Lower leg skin (tissue), 4 donors: Measurements from ENCODE around the gene AKAP10. TPM values are rescaled to one million over a fixed set of nuclear protein-coding genes. Genes with fewer than 3 reads are reported as not detected.
"Not testable (repeated sequence)": the region's sequence is repeated elsewhere in the genome, so short reads cannot be mapped to it uniquely, and the experiment has no call there.

ENCODE experiments used
- DNase-seq, 2 donors: peaks; one replicate each; pipeline ENCODE4 v3.0.0-alpha.2; 2019; ENCODE audit warnings: low spot score in 2 of 2
- H3K4me3 ChIP-seq: fragments of 200-600 bp; sonication (generic); 2 replicates; pipeline ENCODE4 v1.5.1; 2017; ENCODE audit warnings: mild to moderate bottlenecking, low read depth; ENCODE audit not compliant: poor library complexity, severe bottlenecking
- CTCF ChIP-seq, 3 donors: fragments of 450-650 bp; IDR thresholded peaks; one replicate each; pipeline ENCODE4 v1.5.1; 2016; ENCODE audit warnings: antibody characterized with exemption in 3 of 3, mild to moderate bottlenecking in 3 of 3, moderate library complexity in 2 of 3
- POLR2A ChIP-seq, 2 donors: fragments of 450-650 bp; IDR thresholded peaks; one replicate each; pipeline ENCODE4 v1.6.1; 2016 to 2017; ENCODE audit warnings: antibody characterized with exemption in 2 of 2, mild to moderate bottlenecking in 1 of 2, moderate library complexity in 1 of 2
- whole genome bisulfite sequencing, 2 donors: methylation state at CpG; one replicate each; pipeline ENCODE4 v1.1.5; 2018; 5-methylcytosine and 5-hydroxymethylcytosine counted together
- intact Hi-C: fragments of 100-400 bp; cut with DNase I; formaldehyde crosslinking; loops from one replicate; pipeline ENCODE4 v1.15.0; 2023; ENCODE audit warnings: low total_unique reads
- total RNA-seq, 4 donors: library from RNA; depleted of rRNA; stranded (reverse); fragments of >200 nt; gene quantifications; one replicate each; pipeline ENCODE4 v1.1.0, GENCODE V29; 2016

AKAP10 gene
- total RNA-seq, 4 donors from 2014 or later: 16.3 to 32.4 (median 23.5) TPM

GRCh38 chr17:19900809-19901208 lies 76.8 kb downstream of the AKAP10 start:
- DNase-seq: peak in 1 of 2 donors; percentile 25
- WGBS, 2 donors: 97% methylated on average over 2 of the region's 2 CpGs
- TF ChIP-seq CTCF (IDR thresholded peaks at IDR 0.05): no peak
- no peak for TF ChIP-seq POLR2A (IDR thresholded peaks at IDR 0.05)
- no peak overlapping the region for H3K4me3 ChIP-seq
- intact Hi-C loops: no loop called here

GRCh38 chr17:19897903-19898302 lies 79.7 kb downstream of the AKAP10 start:
- intact Hi-C loops: no loop called here
- TF ChIP-seq POLR2A (IDR thresholded peaks at IDR 0.05): no peak
- TF ChIP-seq CTCF (IDR thresholded peaks at IDR 0.05): no peak
- WGBS, 2 donors: 28 to 56% methylated on average over 2 of the region's 2 CpGs
- peak in 1 of 2 donors; percentile 61 for DNase-seq
- no peak overlapping the region for H3K4me3 ChIP-seq

DNA sequence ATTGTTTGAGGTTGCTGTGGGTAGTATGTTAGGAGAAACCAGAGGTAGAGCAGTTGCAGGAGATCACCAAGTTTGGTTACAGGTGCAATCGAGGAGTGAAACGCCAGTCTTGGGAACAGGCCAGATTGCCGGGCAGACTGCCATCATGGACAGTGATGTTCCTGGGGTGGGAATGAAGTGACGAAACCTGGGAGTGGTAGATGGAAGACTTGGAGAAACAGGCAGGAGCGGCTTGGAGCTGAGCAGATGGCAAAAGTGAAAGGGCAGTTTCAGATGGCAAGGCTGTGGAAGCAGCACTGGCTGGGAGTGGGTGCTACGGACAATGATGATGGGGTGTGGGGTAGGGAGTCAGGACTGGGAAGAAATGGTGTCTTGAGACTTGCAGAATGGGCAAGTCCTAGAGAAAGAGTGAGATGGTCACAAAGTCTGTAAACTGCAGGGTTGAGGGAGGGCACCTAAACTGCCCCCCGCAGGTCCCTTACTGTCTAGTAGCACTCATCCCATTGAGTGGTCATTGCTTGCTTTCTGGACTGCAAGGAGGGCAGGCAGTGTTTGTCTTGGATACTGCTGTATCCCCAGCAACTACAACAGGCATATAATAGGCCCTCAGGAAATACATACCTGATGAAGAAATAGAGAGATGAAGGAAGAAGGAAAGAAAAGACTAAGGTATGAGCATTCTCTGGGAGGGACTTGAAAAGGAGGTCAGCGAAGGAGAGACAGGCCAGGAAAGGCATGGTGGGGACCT lies 80.4 kb downstream of the AKAP10 start:
- H3K4me3 ChIP-seq: no peak overlapping the region
- WGBS, 2 donors: 60 to 61% methylated on average over 8 of the region's 8 CpGs
- DNase-seq: peak in 1 of 2 donors; percentile 78
- intact Hi-C loops: no loop called here
- TF ChIP-seq CTCF (IDR thresholded peaks at IDR 0.05) (no peak), POLR2A (IDR thresholded peaks at IDR 0.05) (no peak)

DNA sequence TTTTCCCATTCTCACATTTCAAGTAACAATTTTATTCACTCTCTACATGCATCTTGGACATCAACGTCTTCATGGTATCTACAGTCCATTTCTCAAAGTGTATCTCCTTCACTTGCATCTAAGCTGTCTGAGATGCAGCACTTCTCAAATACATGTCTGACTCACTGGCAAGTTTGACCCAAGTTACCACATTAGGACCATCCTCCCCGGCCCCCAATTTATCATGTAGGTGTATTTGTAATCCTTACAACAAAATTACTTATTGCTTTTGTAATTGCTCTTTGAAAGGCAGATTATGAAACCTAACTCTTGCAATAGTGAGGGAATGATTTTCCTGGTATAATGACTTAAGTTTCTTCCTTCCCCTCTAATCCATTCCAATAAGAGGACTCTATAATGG lies 80.9 kb downstream of the AKAP10 start:
- H3K4me3 ChIP-seq: no peak overlapping the region
- intact Hi-C loops: no loop called here
- DNase-seq: peak in 1 of 2 donors; percentile 2
- TF ChIP-seq CTCF (IDR thresholded peaks at IDR 0.05) (no peak), POLR2A (IDR thresholded peaks at IDR 0.05) (no peak)
- WGBS, 2 donors: 85 to 90% methylated on average over 2 of the region's 2 CpGs

DNA sequence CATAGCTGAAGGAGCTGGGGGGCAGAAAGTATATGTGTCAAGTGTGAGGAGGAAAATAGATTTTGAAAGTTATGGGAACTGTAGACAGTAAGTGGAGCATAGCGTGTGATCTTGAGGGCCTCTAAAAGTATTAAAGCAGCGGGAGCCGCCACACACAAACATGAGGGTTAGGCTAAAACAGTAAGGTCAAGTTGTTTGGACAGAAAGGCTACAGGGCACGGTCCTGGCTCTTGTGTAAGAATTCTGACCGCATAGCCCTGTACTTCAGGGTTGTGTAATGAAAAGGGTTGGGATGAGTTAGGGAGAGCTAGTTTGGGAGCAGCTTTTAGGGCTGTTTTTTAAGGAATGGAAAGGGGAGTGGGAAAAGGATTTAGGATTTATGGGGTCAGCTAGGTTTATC lies 87.1 kb downstream of the AKAP10 start:
- 87 to 90% methylated on average over 5 of the region's 5 CpGs for WGBS, 2 donors
- H3K4me3 ChIP-seq, DNase-seq, intact Hi-C loops: not testable (repeated sequence)

DNA sequence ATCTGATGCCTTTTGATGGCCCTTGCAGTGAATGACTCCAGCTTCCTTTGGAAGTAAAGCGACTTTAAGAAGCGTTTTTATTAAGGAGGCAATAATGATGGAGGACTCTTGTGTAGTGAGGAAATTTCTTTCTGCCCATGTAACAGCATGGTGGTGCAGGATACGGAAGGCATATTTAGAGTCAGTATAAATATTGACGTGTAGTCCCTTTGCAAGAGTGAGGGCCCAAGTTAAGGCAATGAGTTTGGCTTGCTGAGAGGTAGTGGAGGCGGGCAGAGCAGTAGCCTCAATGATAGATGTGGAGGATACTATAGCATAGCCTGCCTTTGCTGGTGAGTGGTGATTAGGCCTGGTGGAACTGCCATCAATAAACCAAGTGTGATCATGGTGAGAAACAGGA lies 87.6 kb downstream of the AKAP10 start:
- DNase-seq, H3K4me3 ChIP-seq, intact Hi-C loops: not testable (repeated sequence)
- 94 to 97% methylated on average over 5 of the region's 5 CpGs for WGBS, 2 donors

DNA sequence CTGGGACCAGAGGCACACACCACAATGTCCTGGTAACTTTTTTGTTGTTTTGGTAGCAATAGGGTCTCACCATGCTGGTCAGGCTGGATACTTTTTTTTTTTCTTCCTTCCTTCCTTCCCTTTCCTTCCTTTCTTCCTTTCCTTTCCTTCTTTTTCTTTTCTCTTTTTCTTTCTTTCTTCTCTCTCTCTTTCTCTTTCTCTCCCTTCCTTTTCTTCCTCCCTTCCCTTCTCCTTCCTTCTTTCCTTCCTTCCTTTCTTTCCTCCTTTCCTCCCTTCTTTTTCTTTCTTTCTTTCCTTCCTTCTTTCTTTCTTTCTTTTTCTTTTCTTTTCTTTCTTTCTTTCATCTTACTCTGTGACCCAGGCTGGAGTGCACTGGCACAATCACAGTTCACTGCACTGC lies 91.5 kb downstream of the AKAP10 start:
- TF ChIP-seq POLR2A (IDR thresholded peaks at IDR 0.05) (no peak), CTCF (IDR thresholded peaks at IDR 0.05) (no peak)
- DNase-seq: no peak
- H3K4me3 ChIP-seq: no peak overlapping the region
- intact Hi-C loops: no loop called here
